ENCODE results near the gene TSPY10. TPM values are rescaled to one million over a fixed set of nuclear protein-coding genes. Genes with fewer than 3 reads are reported as not detected.
"Not testable (repeated sequence)": the region's sequence is repeated elsewhere in the genome, so short reads cannot be mapped to it uniquely, and the experiment has no call there.

The TSPY10 gene, protein sequence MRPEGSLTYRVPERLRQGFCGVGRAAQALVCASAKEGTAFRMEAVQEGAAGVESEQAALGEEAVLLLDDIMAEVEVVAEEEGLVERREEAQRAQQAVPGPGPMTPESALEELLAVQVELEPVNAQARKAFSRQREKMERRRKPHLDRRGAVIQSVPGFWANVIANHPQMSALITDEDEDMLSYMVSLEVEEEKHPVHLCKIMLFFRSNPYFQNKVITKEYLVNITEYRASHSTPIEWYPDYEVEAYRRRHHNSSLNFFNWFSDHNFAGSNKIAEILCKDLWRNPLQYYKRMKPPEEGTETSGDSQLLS
- total RNA-seq (not detected), polyA plus RNA-seq (not detected)

DNA sequence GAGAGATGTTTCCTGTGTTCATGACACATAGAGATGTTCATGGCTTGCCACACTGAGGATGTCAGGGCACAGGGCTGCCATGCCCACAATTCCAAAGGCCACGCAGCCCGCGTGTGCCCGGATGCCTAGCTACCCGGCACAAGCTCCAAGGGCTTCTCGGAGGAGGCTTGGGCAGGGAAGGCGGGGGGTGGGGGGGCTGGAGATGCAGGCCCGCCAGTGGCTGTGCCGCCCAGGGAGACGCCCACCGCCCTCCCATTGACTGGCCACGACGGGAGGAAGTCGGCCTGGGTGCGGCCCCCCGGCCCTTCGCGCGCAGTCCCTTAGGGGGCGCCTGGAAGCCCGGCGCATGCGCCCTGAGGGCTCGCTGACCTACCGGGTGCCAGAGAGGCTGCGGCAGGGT is at the start of gene TSPY10:
Gene TSPY10 (plus strand): TSS at position 301 of the 400 bp plus-strand sequence. CDS start 46 bp downstream, at position 347.
- H3K4me1 ChIP-seq (ENCODE audit: insufficient read depth, low read length); H3K27me3 Mint-ChIP-seq; DNase-seq; H3K36me3 ChIP-seq (ENCODE audit: insufficient read depth, low read length); POLR2A ChIA-PET (ENCODE audit: partially characterized antibody); H3K27ac ChIP-seq (ENCODE audit: low read depth, low read length); H3K9me3 ChIP-seq (ENCODE audit: control insufficient read depth in 1 of 2, low read length in 2 of 2); H3K27me3 ChIP-seq (ENCODE audit: insufficient read depth, low read length); H3K4me3 Mint-ChIP-seq; H3K4me3 ChIP-seq (ENCODE audit: low read length in 2 of 2); H3K9me3 Mint-ChIP-seq; CTCF ChIA-PET (ENCODE audit: partially characterized antibody); H3K27ac Mint-ChIP-seq; H3K36me3 Mint-ChIP-seq; H3K4me1 Mint-ChIP-seq; intact Hi-C loops (cut with micrococcal nuclease): not testable (repeated sequence)

DNA sequence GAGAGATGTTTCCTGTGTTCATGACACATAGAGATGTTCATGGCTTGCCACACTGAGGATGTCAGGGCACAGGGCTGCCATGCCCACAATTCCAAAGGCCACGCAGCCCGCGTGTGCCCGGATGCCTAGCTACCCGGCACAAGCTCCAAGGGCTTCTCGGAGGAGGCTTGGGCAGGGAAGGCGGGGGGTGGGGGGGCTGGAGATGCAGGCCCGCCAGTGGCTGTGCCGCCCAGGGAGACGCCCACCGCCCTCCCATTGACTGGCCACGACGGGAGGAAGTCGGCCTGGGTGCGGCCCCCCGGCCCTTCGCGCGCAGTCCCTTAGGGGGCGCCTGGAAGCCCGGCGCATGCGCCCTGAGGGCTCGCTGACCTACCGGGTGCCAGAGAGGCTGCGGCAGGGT is 40.7 kb upstream of the TSPY10 start, which contains the start of gene TSPY9:
Gene TSPY9 (plus strand): TSS at position 301 of the 400 bp plus-strand sequence. CDS start 46 bp downstream, at position 347.
- POLR2A ChIA-PET (ENCODE audit: partially characterized antibody); H3K27ac Mint-ChIP-seq; H3K9me3 Mint-ChIP-seq; H3K27me3 ChIP-seq (ENCODE audit: insufficient read depth, low read length); H3K36me3 ChIP-seq (ENCODE audit: insufficient read depth, low read length); H3K4me3 Mint-ChIP-seq; H3K4me1 Mint-ChIP-seq; CTCF ChIA-PET (ENCODE audit: partially characterized antibody); H3K4me3 ChIP-seq (ENCODE audit: low read length in 2 of 2); DNase-seq; H3K27ac ChIP-seq (ENCODE audit: low read depth, low read length); H3K27me3 Mint-ChIP-seq; intact Hi-C loops (cut with micrococcal nuclease); H3K36me3 Mint-ChIP-seq; H3K4me1 ChIP-seq (ENCODE audit: insufficient read depth, low read length); H3K9me3 ChIP-seq (ENCODE audit: control insufficient read depth in 1 of 2, low read length in 2 of 2): not testable (repeated sequence)

DNA sequence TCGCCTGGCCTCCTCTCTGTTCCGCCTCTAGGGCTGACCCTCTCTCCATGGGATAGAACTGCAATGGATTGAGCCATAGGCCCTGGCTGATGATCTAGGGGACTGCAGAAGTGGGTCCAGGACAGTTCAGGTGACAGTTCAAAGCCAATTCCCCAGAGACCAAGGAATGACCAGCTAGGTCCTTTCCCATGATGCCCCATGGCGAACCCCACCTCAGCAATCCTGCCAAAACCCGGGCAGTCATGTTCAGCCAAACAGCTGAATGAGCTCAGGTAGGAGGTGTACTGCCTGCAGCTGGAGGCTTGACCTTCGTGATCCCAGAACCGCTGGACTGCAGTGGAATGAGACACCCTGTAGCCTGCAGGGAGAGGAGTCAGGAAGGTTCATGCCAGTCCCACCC is 23.3 kb upstream of the TSPY10 start:
- intact Hi-C loops (cut with micrococcal nuclease); H3K36me3 Mint-ChIP-seq; CTCF ChIA-PET (ENCODE audit: partially characterized antibody); H3K4me1 Mint-ChIP-seq; H3K36me3 ChIP-seq (ENCODE audit: insufficient read depth, low read length); H3K27ac Mint-ChIP-seq; POLR2A ChIA-PET (ENCODE audit: partially characterized antibody); H3K4me1 ChIP-seq (ENCODE audit: insufficient read depth, low read length); H3K4me3 ChIP-seq (ENCODE audit: low read length in 2 of 2); H3K27ac ChIP-seq (ENCODE audit: low read depth, low read length); H3K27me3 ChIP-seq (ENCODE audit: insufficient read depth, low read length); H3K27me3 Mint-ChIP-seq; DNase-seq; H3K9me3 ChIP-seq (ENCODE audit: control insufficient read depth in 1 of 2, low read length in 2 of 2); H3K4me3 Mint-ChIP-seq; H3K9me3 Mint-ChIP-seq: not testable (repeated sequence)

DNA sequence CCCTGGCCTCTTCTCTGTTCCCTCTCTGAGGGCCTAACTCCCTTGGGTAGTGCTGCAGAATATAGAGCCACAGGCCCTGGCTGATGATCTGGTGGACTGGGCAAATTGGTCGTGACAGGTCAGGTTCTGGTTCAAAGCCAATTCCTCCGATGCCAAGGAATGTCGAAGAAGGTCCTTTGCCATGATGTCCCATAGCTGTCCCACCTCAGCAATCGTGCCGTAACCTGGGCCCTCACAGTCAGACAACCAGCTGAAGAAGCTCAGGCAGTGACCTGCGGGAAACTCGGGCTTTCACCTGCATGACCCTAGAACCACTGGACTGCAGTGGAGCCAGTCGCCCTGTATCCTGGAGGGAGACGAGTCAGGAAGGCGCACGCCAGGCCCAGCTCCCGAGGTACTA is 11.4 kb upstream of the TSPY10 start:
- H3K9me3 Mint-ChIP-seq; H3K36me3 ChIP-seq (ENCODE audit: insufficient read depth, low read length); POLR2A ChIA-PET (ENCODE audit: partially characterized antibody); H3K4me3 ChIP-seq (ENCODE audit: low read length in 2 of 2); H3K27me3 Mint-ChIP-seq; H3K4me1 Mint-ChIP-seq; intact Hi-C loops (cut with micrococcal nuclease); H3K4me1 ChIP-seq (ENCODE audit: insufficient read depth, low read length); H3K9me3 ChIP-seq (ENCODE audit: control insufficient read depth in 1 of 2, low read length in 2 of 2); H3K4me3 Mint-ChIP-seq; H3K27me3 ChIP-seq (ENCODE audit: insufficient read depth, low read length); CTCF ChIA-PET (ENCODE audit: partially characterized antibody); H3K27ac ChIP-seq (ENCODE audit: low read depth, low read length); H3K36me3 Mint-ChIP-seq; H3K27ac Mint-ChIP-seq: not testable (repeated sequence)
- DNase-seq = peak in 1 of 5 donors; percentile 37

Other genes starting within 250 kb of the TSPY10 start
- gene TSPY4, start 190.4 kb upstream of the TSPY10 start, total RNA-seq = not detected
- gene TSPY4, start 190.4 kb upstream of the TSPY10 start, polyA plus RNA-seq = not detected
- gene TSPY8, start 170.1 kb upstream of the TSPY10 start, total RNA-seq = not detected
- gene TSPY8, start 170.1 kb upstream of the TSPY10 start, polyA plus RNA-seq = not detected
- not detected for gene TSPY3, start 129.5 kb upstream of the TSPY10 start, total RNA-seq
- gene TSPY3, start 129.5 kb upstream of the TSPY10 start, polyA plus RNA-seq = not detected
- not detected for gene TSPY1, start 60.9 kb upstream of the TSPY10 start, total RNA-seq
- gene TSPY1, start 60.9 kb upstream of the TSPY10 start, polyA plus RNA-seq = not detected
- not detected for gene TSPY9, start 40.6 kb upstream of the TSPY10 start, total RNA-seq
- gene TSPY9, start 40.6 kb upstream of the TSPY10 start, polyA plus RNA-seq = not detected

Measured in CD4-positive, alpha-beta memory T cell (primary cell).